Panc1 (cell line): Measurements from ENCODE around the gene ADAMTSL3. TPM values are rescaled to one million over a fixed set of nuclear protein-coding genes. Genes with fewer than 3 reads are reported as not detected.

Experiments used
- ATAC-seq: fragments of 200-7000 bp; cut with Tn5 transposase; 2 replicates; pipeline ENCODE4 v1.9.1; 2020; ENCODE audit warnings: mild to moderate bottlenecking, moderate library complexity
- BruUV-seq: library from RNA; stranded (reverse); fragments of 400-500 nt; replicated peaks from 2 replicates; lab custom pipeline; 2021; lab: Mats Ljungman, UMichigan
- CTCF ChIA-PET: fragments of 300-600 bp; sonication (Branson Sonifier 250); formaldehyde crosslinking; loops from one replicate; lab custom pipeline; 2022; ENCODE audit warnings: antibody characterized with exemption; lab: Charles Lee
- POLR2A ChIA-PET: fragments of 300-600 bp; sonication (Branson Sonifier 250); formaldehyde crosslinking; loops from one replicate; lab custom pipeline; 2022; ENCODE audit warnings: antibody characterized with exemption; lab: Charles Lee
- DNase-seq: peaks from one replicate; pipeline ENCODE4 v3.0.0-alpha.2; 2010; ENCODE audit warnings: low read depth, low spot score
- H3K27ac ChIP-seq: 2 replicates; pipeline ENCODE4 v1.5.1; 2011; ENCODE audit warnings: mild to moderate bottlenecking, low read length, inconsistent platforms
- H3K27me3 ChIP-seq: fragments of 200-500 bp; sonication (Bioruptor generic); 2 replicates; pipeline ENCODE4 v1.6.0; 2014; ENCODE audit warnings: low read length, inconsistent platforms; ENCODE audit not compliant: control insufficient read depth, insufficient read depth
- H3K36me3 ChIP-seq: fragments of 200-500 bp; sonication (Bioruptor generic); 2 replicates; pipeline ENCODE4 v1.5.1; 2014; ENCODE audit warnings: inconsistent platforms, mild to moderate bottlenecking, low read length, moderate library complexity; ENCODE audit not compliant: control insufficient read depth, insufficient read depth
- H3K4me1 ChIP-seq: 2 replicates; pipeline ENCODE4 v1.5.1; 2011; ENCODE audit warnings: inconsistent platforms, mild to moderate bottlenecking, low read length, moderate library complexity; ENCODE audit not compliant: control insufficient read depth, insufficient read depth
- H3K4me3 ChIP-seq, 2 experiments: 2 replicates each; pipeline ENCODE4 v1.5.1; 2011 to 2012; ENCODE audit warnings: low read depth in 2 of 2, low read length in 2 of 2, mild to moderate bottlenecking in 2 of 2, inconsistent platforms in 1 of 2, moderate library complexity in 1 of 2
- H3K9me3 ChIP-seq: fragments of 200-500 bp; sonication (Bioruptor generic); 2 replicates; pipeline ENCODE4 v1.5.1; 2014; ENCODE audit warnings: low read depth, mild to moderate bottlenecking, inconsistent platforms, low read length, moderate library complexity; ENCODE audit not compliant: control insufficient read depth, insufficient read depth
- CTCF ChIP-seq: fragments of 450-650 bp; IDR thresholded peaks from 2 replicates; pipeline ENCODE4 v1.5.1; 2017; ENCODE audit warnings: mild to moderate bottlenecking
- POLR2AphosphoS5 ChIP-seq: IDR thresholded peaks from 2 replicates; pipeline ENCODE4 v1.6.1; 2012; ENCODE audit warnings: mild to moderate bottlenecking, low read depth, low read length, moderate library complexity
- REST ChIP-seq, 2 experiments: IDR thresholded peaks; 2 replicates each; pipeline ENCODE4 v1.6.1; 2011 to 2012; ENCODE audit warnings: low read depth in 2 of 2, control low read depth in 1 of 2, low read length in 1 of 2, mild to moderate bottlenecking in 1 of 2, moderate library complexity in 1 of 2; ENCODE audit not compliant: insufficient read depth in 1 of 2
- SIN3A ChIP-seq: IDR thresholded peaks from 2 replicates; pipeline ENCODE4 v1.6.1; 2012; ENCODE audit warnings: low read depth, mild to moderate bottlenecking, low read length, moderate library complexity, borderline replicate concordance; ENCODE audit not compliant: insufficient read depth
- TCF7L2 ChIP-seq: IDR thresholded peaks from 2 replicates; pipeline ENCODE4 v1.6.1; 2011; ENCODE audit warnings: mild to moderate bottlenecking, low read depth, low read length, inconsistent platforms
- in situ Hi-C: cut with HindIII; loops from 2 replicates; pipeline ENCODE4 v1.10.0; 2016; ENCODE audit warnings: low sequenced_read_pairs, low pct_unique_long_range_greater_than_20kb
- intact Hi-C: fragments of 100-400 bp; cut with micrococcal nuclease; formaldehyde crosslinking; loops from one replicate; pipeline ENCODE4 v1.10.0; 2022; ENCODE audit not compliant: unreplicated experiment
- total RNA-seq: library from RNA; stranded (reverse); gene quantifications from one replicate; pipeline ENCODE4 v1.2.1, GENCODE V29; 2021; ENCODE audit not compliant: unreplicated experiment

Gene ADAMTSL3
- total RNA-seq, 1 experiment from 2014 or later: not detected

GRCh38 chr15:84006421-84006820 lies 352.5 kb downstream of the ADAMTSL3 start:
- H3K27ac ChIP-seq: no peak overlapping the region
- ATAC-seq (no peak), DNase-seq (no peak)
- in situ Hi-C loops (no loop called here), intact Hi-C loops (no loop called here)
- H3K4me1 ChIP-seq: no peaks in the 10 kb centered on the region
- BruUV-seq: no TSS peak
- TF ChIP-seq CTCF (no peak), TCF7L2 (no peak), REST (IDR thresholded peaks at IDR 0.05; ENCODE audit: insufficient read depth in 1 of 2, low read depth in 2 of 2, low read length in 1 of 2) (no peak), SIN3A (no peak), POLR2AphosphoS5 (no peak)
- POLR2A ChIA-PET: no interaction called here
- H3K27me3 ChIP-seq: no peaks in the 10 kb centered on the region
- H3K4me3 ChIP-seq: no peak overlapping the region
- no peaks in the 10 kb centered on the region for H3K36me3 ChIP-seq
- CTCF ChIA-PET: no interaction called here
- no peaks in the 10 kb centered on the region for H3K9me3 ChIP-seq

GRCh38 chr15:84009616-84010015 lies 355.7 kb downstream of the ADAMTSL3 start:
- TF ChIP-seq POLR2AphosphoS5 (no peak), CTCF (no peak), REST (IDR thresholded peaks at IDR 0.05; ENCODE audit: insufficient read depth in 1 of 2, low read depth in 2 of 2, low read length in 1 of 2) (no peak), TCF7L2 (no peak), SIN3A (no peak)
- Histone ChIP-seq H3K36me3 (no peaks in the 10 kb centered on the region), H3K27me3 (no peaks in the 10 kb centered on the region), H3K9me3 (no peaks in the 10 kb centered on the region), H3K4me1 (no peaks in the 10 kb centered on the region), H3K4me3 (no peak overlapping the region), H3K27ac (no peak overlapping the region)
- ATAC-seq (no peak), DNase-seq (no peak)
- ChIA-PET POLR2A (interaction anchor here (0.5 kb wide), 1 partner anchor 153 kb away, joined by 3 read pairs; no protein-coding TSS in a partner anchor), CTCF (no interaction called here)
- BruUV-seq: no TSS peak
- intact Hi-C loops (no loop called here), in situ Hi-C loops (no loop called here)
